HG02852 (cell line): ENCODE measurements around the gene SYT6.
A peak's percentile ranks its signal among the peaks of the same experiment; 100 is the strongest.

Experiments
- ATAC-seq: cut with Tn5 transposase; IDR thresholded peaks from one replicate; pipeline ENCODE4 v1.9.1; 2021; ENCODE audit warnings: mild to moderate bottlenecking, moderate library complexity; ENCODE audit not compliant: unreplicated experiment

SYT6 gene

GRCh38 chr1:114122941-114123618 is 30.6 kb downstream of the SYT6 start:
- ATAC-seq = no peak

GRCh38 chr1:114118351-114118990 is 35.2 kb downstream of the SYT6 start:
- ATAC-seq = no peak

GRCh38 chr1:114117654-114118053 is 36.0 kb downstream of the SYT6 start:
- ATAC-seq = no peak

GRCh38 chr1:114116086-114116485 is 37.6 kb downstream of the SYT6 start:
- ATAC-seq = no peak

- ATAC-seq = no peak
Observed at GRCh38 chr1:114114185-114115094, 39.2 kb downstream of the SYT6 start.

- ATAC-seq = no peak
Observed at GRCh38 chr1:114113411-114114184, 40.1 kb downstream of the SYT6 start.

- ATAC-seq = no peak
Observed at GRCh38 chr1:114112775-114113174, 40.9 kb downstream of the SYT6 start.

GRCh38 chr1:114111731-114112641 is 41.7 kb downstream of the SYT6 start:
- ATAC-seq = no peak

- ATAC-seq = no peak
Observed at GRCh38 chr1:114109981-114110380, 43.7 kb downstream of the SYT6 start.

GRCh38 chr1:114108751-114109255 is 44.9 kb downstream of the SYT6 start:
- ATAC-seq = peak; percentile 88

GRCh38 chr1:114107474-114108435 is 45.9 kb downstream of the SYT6 start:
- ATAC-seq = no peak

GRCh38 chr1:114105421-114105979 is 48.2 kb downstream of the SYT6 start:
- no peak for ATAC-seq

- no peak for ATAC-seq
Observed at GRCh38 chr1:114104949-114105348, 48.7 kb downstream of the SYT6 start.

GRCh38 chr1:114103992-114104391 is 49.7 kb downstream of the SYT6 start:
- no peak for ATAC-seq

GRCh38 chr1:114102136-114102535 is 51.5 kb downstream of the SYT6 start:
- ATAC-seq = no peak

GRCh38 chr1:114100148-114100547 is 53.5 kb downstream of the SYT6 start:
- no peak for ATAC-seq

GRCh38 chr1:114099268-114099667 is 54.4 kb downstream of the SYT6 start:
- ATAC-seq = no peak

- no peak for ATAC-seq
Observed at GRCh38 chr1:114097109-114097508, 56.6 kb downstream of the SYT6 start.
